Transverse colon (tissue), 4 donors: ENCODE results near the gene CETN1. TPM values are rescaled to one million over a fixed set of nuclear protein-coding genes. Genes with fewer than 3 reads are reported as not detected.

Experiments used
- DNase-seq: peaks from one replicate; pipeline ENCODE4 v3.0.0-alpha.2; 2019
- H3K27ac ChIP-seq, 4 donors: fragments of 200-600 bp; sonication (generic); 2 replicates each; pipeline ENCODE4 v1.5.1; 2016 to 2018; ENCODE audit warnings: inconsistent platforms in 4 of 4
- H3K27me3 ChIP-seq: fragments of 200-600 bp; sonication (generic); 2 replicates; pipeline ENCODE4 v1.5.1; 2017; ENCODE audit warnings: inconsistent platforms
- H3K36me3 ChIP-seq, 4 donors: fragments of 200-600 bp; sonication (generic); 2 replicates each; pipeline ENCODE4 v1.5.1; 2017 to 2019; ENCODE audit warnings: inconsistent platforms in 4 of 4
- H3K4me1 ChIP-seq, 4 donors: fragments of 200-600 bp; sonication (generic); 2 replicates each; pipeline ENCODE4 v1.5.1; 2017 to 2020; ENCODE audit warnings: inconsistent platforms in 4 of 4
- H3K4me3 ChIP-seq, 4 donors: fragments of 200-600 bp; sonication (generic); 1 replicate in 1 of 4; 2 replicates in 3 of 4; pipeline versions ENCODE4 v1.5.1 to v1.6.1; 2017 to 2019; ENCODE audit warnings: inconsistent platforms in 4 of 4
- H3K9me3 ChIP-seq, 2 donors: fragments of 200-600 bp; sonication (generic); 2 replicates each; pipeline ENCODE4 v1.5.1; 2017 to 2019; ENCODE audit warnings: inconsistent platforms in 2 of 2
- EP300 ChIP-seq: sonication (generic); formaldehyde crosslinking; IDR thresholded peaks from one replicate; pipeline ENCODE4 v1.6.1; 2017; ENCODE audit warnings: antibody characterized with exemption, low read depth
- POLR2A ChIP-seq: fragments of 450-650 bp; IDR thresholded peaks from one replicate; pipeline ENCODE4 v1.6.1; 2016; ENCODE audit warnings: antibody characterized with exemption, mild to moderate bottlenecking, moderate library complexity
- POLR2AphosphoS5 ChIP-seq, 3 donors: sonication (generic); formaldehyde crosslinking; IDR thresholded peaks; one replicate each; pipeline ENCODE4 v1.6.1; 2016; ENCODE audit warnings: antibody characterized with exemption in 3 of 3
- WGBS, 2 donors: methylation state at CpG; one replicate each; pipeline ENCODE4 v1.1.5; 2018; ENCODE audit warnings: low coverage in 1 of 2; 5-methylcytosine and 5-hydroxymethylcytosine counted together
- in situ Hi-C, 4 donors: fragments of 200-750 bp; cut with MboI; loops; one replicate each; pipeline versions ENCODE4 v1.15.0 to v1.15.1; 2017; ENCODE audit warnings: low sequenced_read_pairs in 3 of 4, low pct_ligation_motif_present in 1 of 4, low pct_unique_long_range_greater_than_20kb in 1 of 4
- intact Hi-C: fragments of 100-400 bp; cut with DNase I; formaldehyde crosslinking; loops from one replicate; pipeline ENCODE4 v1.15.1; 2023; ENCODE audit warnings: low total_unique reads
- total RNA-seq, 4 donors: library from RNA; depleted of rRNA; stranded (reverse); fragments of >200 nt; gene quantifications; one replicate each; pipeline ENCODE4 v1.1.0, GENCODE V29; 2016
- TF ChIP-seq, protein P1 (sequence below), 5 experiments: fragments of 200-600 bp in 3 of 5; fragments of 450-650 bp in 2 of 5; sonication (generic) in 3 of 5; IDR thresholded peaks; 1 replicate in 2 of 5; 2 replicates in 3 of 5; pipeline ENCODE4 v1.5.1; 2016 to 2017; ENCODE audit warnings: antibody characterized with exemption in 5 of 5, inconsistent platforms in 3 of 5, mild to moderate bottlenecking in 2 of 5, moderate library complexity in 1 of 5

CETN1 gene
- total RNA-seq, 4 donors from 2014 or later: not detected

DNA sequence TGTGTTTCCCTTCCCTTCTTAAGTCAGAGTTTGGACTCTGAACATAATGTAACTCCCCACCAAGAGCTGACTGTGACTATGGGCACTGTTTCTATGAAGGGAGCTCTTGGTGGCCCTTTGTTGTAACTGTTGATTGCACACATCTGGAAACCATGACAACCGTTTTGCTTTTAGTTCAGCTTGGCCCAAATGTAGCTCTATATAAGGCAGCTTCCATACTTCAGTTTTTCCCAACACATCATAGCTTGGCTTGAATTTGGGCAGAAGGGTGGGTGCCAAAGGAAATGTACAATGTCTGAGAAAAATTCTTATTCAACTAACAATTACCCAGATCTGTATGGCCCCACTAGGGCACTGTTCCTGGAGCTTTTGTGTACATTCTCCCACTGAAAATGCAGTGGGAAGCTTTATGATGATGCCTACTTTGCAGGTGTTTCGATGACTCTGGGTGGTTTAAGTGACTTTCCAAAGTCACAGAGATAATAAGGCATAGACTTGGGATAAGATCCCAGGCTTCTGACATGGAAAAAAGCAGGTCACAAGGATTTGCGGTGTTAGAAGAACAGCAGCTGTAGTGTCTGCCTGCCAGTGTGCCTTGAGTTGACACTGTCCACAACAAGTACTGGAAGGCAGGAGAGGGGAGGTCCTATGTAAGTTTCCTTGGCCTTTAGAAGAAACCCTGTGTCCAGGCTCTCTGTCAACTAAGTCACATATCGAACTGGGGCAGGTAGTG lies 2.4 kb upstream of the CETN1 start:
- no peak for DNase-seq
- Histone ChIP-seq H3K27me3 (no peaks in the 10 kb centered on the region), H3K27ac (no peak overlapping the region), H3K4me1 (no peaks in the 10 kb centered on the region), H3K4me3 (no peak overlapping the region), H3K9me3 (no peaks in the 10 kb centered on the region), H3K36me3 (no peaks in the 10 kb centered on the region)
- in situ Hi-C loops: no loop called here
- no peak for TF ChIP-seq EP300
- no peak for TF ChIP-seq POLR2A
- TF ChIP-seq POLR2AphosphoS5 (IDR thresholded peaks at IDR 0.05): no peak
- TF ChIP-seq, protein P1, sequence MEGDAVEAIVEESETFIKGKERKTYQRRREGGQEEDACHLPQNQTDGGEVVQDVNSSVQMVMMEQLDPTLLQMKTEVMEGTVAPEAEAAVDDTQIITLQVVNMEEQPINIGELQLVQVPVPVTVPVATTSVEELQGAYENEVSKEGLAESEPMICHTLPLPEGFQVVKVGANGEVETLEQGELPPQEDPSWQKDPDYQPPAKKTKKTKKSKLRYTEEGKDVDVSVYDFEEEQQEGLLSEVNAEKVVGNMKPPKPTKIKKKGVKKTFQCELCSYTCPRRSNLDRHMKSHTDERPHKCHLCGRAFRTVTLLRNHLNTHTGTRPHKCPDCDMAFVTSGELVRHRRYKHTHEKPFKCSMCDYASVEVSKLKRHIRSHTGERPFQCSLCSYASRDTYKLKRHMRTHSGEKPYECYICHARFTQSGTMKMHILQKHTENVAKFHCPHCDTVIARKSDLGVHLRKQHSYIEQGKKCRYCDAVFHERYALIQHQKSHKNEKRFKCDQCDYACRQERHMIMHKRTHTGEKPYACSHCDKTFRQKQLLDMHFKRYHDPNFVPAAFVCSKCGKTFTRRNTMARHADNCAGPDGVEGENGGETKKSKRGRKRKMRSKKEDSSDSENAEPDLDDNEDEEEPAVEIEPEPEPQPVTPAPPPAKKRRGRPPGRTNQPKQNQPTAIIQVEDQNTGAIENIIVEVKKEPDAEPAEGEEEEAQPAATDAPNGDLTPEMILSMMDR (IDR thresholded peaks at IDR 0.05): no peak
- intact Hi-C loops: no loop called here
- 66% methylated on average over 4 of the region's 4 CpGs; no CpG with 5 or more reads in 1 of the 2 donors for WGBS, 2 donors

DNA sequence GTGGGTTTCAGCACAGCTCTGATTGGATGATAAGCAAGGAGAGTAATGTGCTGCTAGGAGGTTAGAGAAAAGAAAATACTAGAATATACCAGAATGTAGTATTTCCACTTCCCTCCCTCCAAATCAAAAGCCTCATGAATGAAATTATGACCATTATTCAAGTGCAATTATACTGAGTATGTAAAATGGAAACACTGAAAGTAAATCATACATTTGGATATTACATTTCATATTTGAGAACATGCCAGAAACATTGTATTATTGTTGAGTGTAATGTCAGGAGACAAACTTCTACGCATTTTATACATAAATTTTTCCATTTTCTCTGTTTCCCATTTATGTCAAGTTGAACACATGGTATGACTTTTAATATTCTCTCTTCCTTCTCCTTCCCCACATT lies 942 bp upstream of the CETN1 start:
- H3K4me1 ChIP-seq: no peaks in the 10 kb centered on the region
- H3K4me3 ChIP-seq: no peak overlapping the region
- no peak overlapping the region for H3K27ac ChIP-seq
- no peaks in the 10 kb centered on the region for H3K36me3 ChIP-seq
- intact Hi-C loops (no loop called here), in situ Hi-C loops (no loop called here)
- WGBS, 2 donors: 85 to 93% methylated on average over 1 of the region's 1 CpG
- DNase-seq: no peak
- no peaks in the 10 kb centered on the region for H3K27me3 ChIP-seq
- TF ChIP-seq, protein P1 (IDR thresholded peaks at IDR 0.05): no peak
- TF ChIP-seq POLR2AphosphoS5 (IDR thresholded peaks at IDR 0.05) (no peak), POLR2A (no peak), EP300 (no peak)
- no peaks in the 10 kb centered on the region for H3K9me3 ChIP-seq

DNA sequence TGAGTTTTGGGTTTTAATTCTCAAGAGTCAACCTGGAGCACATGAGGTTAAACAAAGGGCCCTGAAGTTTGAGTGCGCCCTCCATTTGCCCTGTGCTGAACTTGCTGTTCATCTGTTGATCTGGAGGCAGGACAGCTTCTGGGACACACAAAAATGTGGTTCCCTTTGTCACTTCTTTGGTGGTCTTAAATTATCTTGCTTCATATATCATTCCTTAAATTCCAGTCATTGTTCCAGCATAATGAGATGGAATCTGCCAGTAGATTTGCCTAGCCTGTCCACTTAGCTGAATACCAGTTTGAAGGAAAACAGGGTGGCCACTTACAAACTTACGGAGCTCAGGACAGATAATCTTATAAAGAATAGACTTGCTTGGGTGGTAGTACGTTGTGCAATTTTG lies 916 bp downstream of the CETN1 start:
- 78 to 90% methylated on average over 3 of the region's 3 CpGs for WGBS, 2 donors
- no peaks in the 10 kb centered on the region for H3K4me1 ChIP-seq
- in situ Hi-C loops: no loop called here
- no peak for DNase-seq
- TF ChIP-seq POLR2AphosphoS5 (IDR thresholded peaks at IDR 0.05) (no peak), EP300 (no peak), POLR2A (no peak)
- TF ChIP-seq, protein P1 (IDR thresholded peaks at IDR 0.05): no peak
- no peaks in the 10 kb centered on the region for H3K9me3 ChIP-seq
- H3K4me3 ChIP-seq: no peak overlapping the region
- H3K36me3 ChIP-seq: no peaks in the 10 kb centered on the region
- H3K27me3 ChIP-seq: no peaks in the 10 kb centered on the region
- intact Hi-C loops: no loop called here
- no peak overlapping the region for H3K27ac ChIP-seq

- TF ChIP-seq POLR2AphosphoS5 (IDR thresholded peaks at IDR 0.05): no peak
- TF ChIP-seq, protein P1 (IDR thresholded peaks at IDR 0.05): no peak
- TF ChIP-seq POLR2A: no peak
- TF ChIP-seq EP300: no peak
- Histone ChIP-seq H3K27me3 (no peaks in the 10 kb centered on the region), H3K9me3 (no peaks in the 10 kb centered on the region), H3K4me3 (no peak overlapping the region), H3K27ac (no peak overlapping the region), H3K4me1 (no peaks in the 10 kb centered on the region), H3K36me3 (no peaks in the 10 kb centered on the region)
- DNase-seq: no peak
- in situ Hi-C loops (no loop called here), intact Hi-C loops (no loop called here)
- 47% methylated on average over 3 of the region's 3 CpGs; no CpG with 5 or more reads in 1 of the 2 donors for WGBS, 2 donors
These were observed 2.3 kb downstream of the CETN1 start for GRCh38 chr18:582465-582864.
